Stimulated activated CD8-positive, alpha-beta memory T cell treated with anti-CD3 and anti-CD28 coated beads, Interleukin-4, amount 100 ng/mL, for 1 hour (primary cell): ENCODE measurements around the gene MTA1.
A peak's percentile ranks its signal among the peaks of the same experiment; 100 is the strongest.

Experiments used
- DNase-seq, 2 donors: peaks; one replicate each; pipeline ENCODE4 v3.0.0-alpha.2; 2020; ENCODE audit warnings: low read depth in 2 of 2, low spot score in 1 of 2

Gene MTA1

GRCh38 chr14:105401699-105402098, 17.9 kb upstream of the MTA1 start:
- DNase-seq = no peak

- DNase-seq = no peak
Observed at GRCh38 chr14:105408592-105408991, 11.0 kb upstream of the MTA1 start.

GRCh38 chr14:105409364-105409763, 10.3 kb upstream of the MTA1 start:
- DNase-seq = no peak

GRCh38 chr14:105410642-105411016, 9.0 kb upstream of the MTA1 start:
- DNase-seq = no peak

- no peak for DNase-seq
Observed at GRCh38 chr14:105411017-105411941, 8.3 kb upstream of the MTA1 start.

- no peak for DNase-seq
Observed at GRCh38 chr14:105411985-105412770, 7.4 kb upstream of the MTA1 start.

- DNase-seq = no peak
Observed at GRCh38 chr14:105412771-105413543, 6.7 kb upstream of the MTA1 start.

- no peak for DNase-seq
Observed at GRCh38 chr14:105413544-105413886, 6.1 kb upstream of the MTA1 start.

GRCh38 chr14:105414456-105415371, 4.9 kb upstream of the MTA1 start:
- peak in 1 of 2 donors; percentile 28 for DNase-seq

GRCh38 chr14:105415481-105416428, 3.9 kb upstream of the MTA1 start:
- no peak for DNase-seq

- no peak for DNase-seq
Observed at GRCh38 chr14:105416671-105417070, 3.0 kb upstream of the MTA1 start.

GRCh38 chr14:105417690-105418121, 1.9 kb upstream of the MTA1 start:
- DNase-seq = no peak

GRCh38 chr14:105418269-105419194, 1.1 kb upstream of the MTA1 start:
- no peak for DNase-seq

- no peak for DNase-seq
Observed at GRCh38 chr14:105420101-105420973, 710 bp downstream of the MTA1 start.

GRCh38 chr14:105420974-105421674, 1.5 kb downstream of the MTA1 start:
- no peak for DNase-seq

- DNase-seq = no peak
Observed at GRCh38 chr14:105421723-105422615, 2.3 kb downstream of the MTA1 start.
